ENCODE measurements around the gene PP2D1.

Gene PP2D1

DNA sequence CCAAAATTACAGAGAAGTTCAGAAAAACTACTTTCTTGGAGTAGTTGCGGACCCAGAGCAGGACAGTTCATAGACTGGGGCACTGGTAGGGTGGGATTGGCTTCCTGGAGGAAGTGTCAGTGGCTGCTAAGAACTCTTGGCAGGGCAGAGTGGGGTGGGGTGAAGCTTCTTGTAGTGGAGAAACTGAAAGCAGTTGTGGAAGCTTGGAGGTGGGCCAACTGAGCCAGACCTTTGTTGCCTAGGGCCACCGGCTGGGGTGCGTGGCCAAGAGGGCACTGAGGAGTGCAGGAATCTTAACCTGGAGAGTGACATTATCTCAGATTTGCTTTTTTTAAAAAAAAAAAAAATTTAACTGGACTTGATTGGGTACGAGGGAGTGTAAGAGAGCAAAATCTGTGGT is 31.3 kb upstream of the PP2D1 start:
- no peak for DNase-seq (ENCODE audit: extremely low read depth, insufficient read length)
- peak overlapping the region; percentile 8; the same call in 1 of the 2 replicates for H3K4me3 ChIP-seq (replicated peaks; ENCODE audit: low read depth, low read length)
- no peaks in the 10 kb centered on the region for H3K36me3 ChIP-seq (ENCODE audit: control insufficient read depth, insufficient read depth, low read length)
- no peaks in the 10 kb centered on the region for H3K27me3 ChIP-seq (replicated peaks; ENCODE audit: control insufficient read depth, insufficient read depth, low read length)
- TF ChIP-seq, protein P1, sequence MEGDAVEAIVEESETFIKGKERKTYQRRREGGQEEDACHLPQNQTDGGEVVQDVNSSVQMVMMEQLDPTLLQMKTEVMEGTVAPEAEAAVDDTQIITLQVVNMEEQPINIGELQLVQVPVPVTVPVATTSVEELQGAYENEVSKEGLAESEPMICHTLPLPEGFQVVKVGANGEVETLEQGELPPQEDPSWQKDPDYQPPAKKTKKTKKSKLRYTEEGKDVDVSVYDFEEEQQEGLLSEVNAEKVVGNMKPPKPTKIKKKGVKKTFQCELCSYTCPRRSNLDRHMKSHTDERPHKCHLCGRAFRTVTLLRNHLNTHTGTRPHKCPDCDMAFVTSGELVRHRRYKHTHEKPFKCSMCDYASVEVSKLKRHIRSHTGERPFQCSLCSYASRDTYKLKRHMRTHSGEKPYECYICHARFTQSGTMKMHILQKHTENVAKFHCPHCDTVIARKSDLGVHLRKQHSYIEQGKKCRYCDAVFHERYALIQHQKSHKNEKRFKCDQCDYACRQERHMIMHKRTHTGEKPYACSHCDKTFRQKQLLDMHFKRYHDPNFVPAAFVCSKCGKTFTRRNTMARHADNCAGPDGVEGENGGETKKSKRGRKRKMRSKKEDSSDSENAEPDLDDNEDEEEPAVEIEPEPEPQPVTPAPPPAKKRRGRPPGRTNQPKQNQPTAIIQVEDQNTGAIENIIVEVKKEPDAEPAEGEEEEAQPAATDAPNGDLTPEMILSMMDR (IDR thresholded peaks at IDR 0.05; ENCODE audit: insufficient read depth, low read length, poor library complexity, severe bottlenecking): no peak

DNA sequence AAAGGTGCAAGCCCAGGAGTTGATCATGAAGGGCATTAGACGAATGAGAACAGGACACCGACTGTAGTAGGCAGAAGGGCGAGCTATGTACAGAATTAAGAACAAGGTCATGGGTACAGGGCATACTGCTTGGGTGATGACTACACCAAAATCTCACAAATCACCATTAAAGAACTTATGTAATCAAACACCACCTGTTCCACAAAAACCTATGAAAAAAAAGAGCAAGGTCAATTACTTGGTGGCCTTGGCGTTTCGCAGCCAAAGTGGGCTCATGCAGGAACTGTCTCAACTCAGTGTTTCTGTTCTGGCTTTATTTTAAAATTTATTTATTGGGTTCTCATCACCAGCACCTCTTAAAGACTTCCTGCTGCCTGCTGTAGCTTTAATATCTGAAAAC is 30.3 kb upstream of the PP2D1 start:
- H3K4me3 ChIP-seq (replicated peaks; ENCODE audit: low read depth, low read length): no peak overlapping the region
- no peaks in the 10 kb centered on the region for H3K36me3 ChIP-seq (ENCODE audit: control insufficient read depth, insufficient read depth, low read length)
- DNase-seq (ENCODE audit: extremely low read depth, insufficient read length): no peak
- TF ChIP-seq, protein P1 (IDR thresholded peaks at IDR 0.05; ENCODE audit: insufficient read depth, low read length, poor library complexity, severe bottlenecking): no peak
- no peaks in the 10 kb centered on the region for H3K27me3 ChIP-seq (replicated peaks; ENCODE audit: control insufficient read depth, insufficient read depth, low read length)

DNA sequence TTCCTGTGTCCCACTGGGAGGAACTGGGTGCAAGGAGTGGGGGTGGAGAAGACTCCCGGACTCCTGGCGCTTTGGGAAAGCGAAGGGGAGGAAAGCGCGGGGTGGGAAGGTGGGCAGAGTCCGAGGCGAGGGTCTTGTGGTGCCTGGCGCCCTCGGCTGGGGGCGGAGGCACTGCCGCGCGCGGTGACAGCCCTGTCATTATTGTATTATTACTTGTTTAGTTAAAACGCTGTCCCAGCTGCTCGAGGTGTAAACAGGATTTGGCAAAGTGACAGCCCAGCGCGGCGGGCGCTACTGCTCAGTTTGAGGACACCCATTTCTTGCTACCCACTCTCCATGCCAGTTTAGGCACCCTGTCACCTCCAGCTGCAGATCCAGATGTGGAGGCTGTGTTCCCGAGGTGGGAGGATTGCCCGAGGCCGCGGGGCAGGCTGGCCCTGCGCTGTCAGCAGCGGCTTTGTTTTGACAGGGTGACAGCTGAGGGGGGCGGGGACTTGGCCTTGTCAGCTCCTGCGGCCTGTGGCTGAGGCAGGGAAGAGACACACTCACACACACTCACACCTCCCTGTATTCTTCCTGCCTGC is 29.2 kb upstream of the PP2D1 start:
- peak overlapping the region; percentile 79 for H3K4me3 ChIP-seq (replicated peaks; ENCODE audit: low read depth, low read length)
- TF ChIP-seq, protein P1 (IDR thresholded peaks at IDR 0.05; ENCODE audit: insufficient read depth, low read length, poor library complexity, severe bottlenecking): peak; percentile 10
- H3K36me3 ChIP-seq (ENCODE audit: control insufficient read depth, insufficient read depth, low read length): no peaks in the 10 kb centered on the region
- H3K27me3 ChIP-seq (replicated peaks; ENCODE audit: control insufficient read depth, insufficient read depth, low read length): no peaks in the 10 kb centered on the region
- DNase-seq (ENCODE audit: extremely low read depth, insufficient read length): peak; percentile 81

DNA sequence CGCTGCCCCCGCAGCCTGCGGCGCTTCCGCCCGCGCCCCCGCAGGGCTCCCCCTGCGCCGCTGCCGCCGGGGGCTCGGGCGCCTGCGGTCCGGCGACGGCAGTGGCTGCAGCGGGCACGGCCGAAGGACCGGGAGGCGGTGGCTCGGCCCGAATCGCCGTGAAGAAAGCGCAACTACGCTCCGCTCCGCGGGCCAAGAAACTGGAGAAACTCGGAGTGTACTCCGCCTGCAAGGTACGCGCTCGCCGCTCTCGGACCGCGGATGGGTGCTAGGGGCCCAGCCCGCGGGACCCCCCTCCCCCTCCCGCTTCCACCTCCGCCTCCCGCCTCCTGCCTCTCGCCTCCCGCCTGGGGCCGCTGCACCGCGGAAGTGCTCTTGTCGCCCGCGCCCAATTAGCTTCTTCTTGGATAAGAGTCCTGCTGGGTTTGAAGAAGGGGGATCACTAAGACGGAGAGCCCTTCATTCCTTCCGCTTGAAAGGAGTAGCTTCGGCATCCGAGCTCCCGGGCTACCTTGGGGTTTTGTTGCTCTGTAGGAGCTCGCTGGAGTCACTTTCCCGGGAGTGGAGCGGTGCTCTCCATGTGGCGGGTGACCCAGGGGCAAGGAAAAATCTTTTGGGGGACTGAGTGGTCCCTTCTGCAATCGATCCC is 28.6 kb upstream of the PP2D1 start:
- no peaks in the 10 kb centered on the region for H3K27me3 ChIP-seq (replicated peaks; ENCODE audit: control insufficient read depth, insufficient read depth, low read length)
- TF ChIP-seq, protein P1 (IDR thresholded peaks at IDR 0.05; ENCODE audit: insufficient read depth, low read length, poor library complexity, severe bottlenecking): peak; percentile 35
- peak overlapping the region; percentile 79 for H3K4me3 ChIP-seq (replicated peaks; ENCODE audit: low read depth, low read length)
- H3K36me3 ChIP-seq (ENCODE audit: control insufficient read depth, insufficient read depth, low read length): no peaks in the 10 kb centered on the region
- DNase-seq (ENCODE audit: extremely low read depth, insufficient read length): peak; percentile 85

DNA sequence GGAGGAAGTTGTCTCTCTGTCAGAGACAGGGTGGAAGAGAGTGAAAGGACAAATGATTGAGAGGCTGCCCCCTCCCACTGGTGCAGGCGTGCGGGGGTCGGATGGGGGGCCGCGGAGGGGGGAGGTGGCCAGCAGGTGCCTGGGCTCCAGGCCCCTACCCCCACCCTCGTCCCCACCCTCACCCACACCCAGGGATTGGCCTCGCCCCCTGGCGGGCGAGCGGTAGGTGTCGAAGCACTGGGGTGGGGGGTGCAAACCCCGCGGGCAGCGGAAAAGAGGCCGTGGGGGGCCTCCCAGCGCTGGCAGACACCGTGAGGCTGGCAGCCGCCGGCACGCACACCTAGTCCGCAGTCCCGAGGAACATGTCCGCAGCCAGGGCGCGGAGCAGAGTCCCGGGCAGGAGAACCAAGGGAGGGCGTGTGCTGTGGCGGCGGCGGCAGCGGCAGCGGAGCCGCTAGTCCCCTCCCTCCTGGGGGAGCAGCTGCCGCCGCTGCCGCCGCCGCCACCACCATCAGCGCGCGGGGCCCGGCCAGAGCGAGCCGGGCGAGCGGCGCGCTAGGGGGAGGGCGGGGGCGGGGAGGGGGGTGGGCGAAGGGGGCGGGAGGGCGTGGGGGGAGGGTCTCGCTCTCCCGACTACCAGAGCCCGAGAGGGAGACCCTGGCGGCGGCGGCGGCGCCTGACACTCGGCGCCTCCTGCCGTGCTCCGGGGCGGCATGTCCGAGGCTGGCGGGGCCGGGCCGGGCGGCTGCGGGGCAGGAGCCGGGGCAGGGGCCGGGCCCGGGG is 27.9 kb upstream of the PP2D1 start, which contains the start of gene KAT2B:
KAT2B (plus strand) TSS at position 682 of the 783 bp plus-strand sequence; CDS start at position 714, 32 bp downstream.
- Histone ChIP-seq H3K4me3 (replicated peaks; ENCODE audit: low read depth, low read length) (peak within 1 kb of the TSS; percentile 79), H3K27me3 (replicated peaks; ENCODE audit: control insufficient read depth, insufficient read depth, low read length) (no peaks in the 10 kb centered on the region), H3K36me3 (ENCODE audit: control insufficient read depth, insufficient read depth, low read length) (no peaks in the 10 kb centered on the region)
- peak; percentile 89 for DNase-seq (ENCODE audit: extremely low read depth, insufficient read length)
- TF ChIP-seq, protein P1 (IDR thresholded peaks at IDR 0.05; ENCODE audit: insufficient read depth, low read length, poor library complexity, severe bottlenecking): peak; percentile 93

All from GM06990 (cell line).